ENCODE data around the gene GPX8. TPM values are rescaled to one million over a fixed set of nuclear protein-coding genes. Genes with fewer than 3 reads are reported as not detected.
A peak's percentile ranks its signal among the peaks of the same experiment; 100 is the strongest.

GPX8 gene
- total RNA-seq, 2 experiments from 2014 or later = not detected

DNA sequence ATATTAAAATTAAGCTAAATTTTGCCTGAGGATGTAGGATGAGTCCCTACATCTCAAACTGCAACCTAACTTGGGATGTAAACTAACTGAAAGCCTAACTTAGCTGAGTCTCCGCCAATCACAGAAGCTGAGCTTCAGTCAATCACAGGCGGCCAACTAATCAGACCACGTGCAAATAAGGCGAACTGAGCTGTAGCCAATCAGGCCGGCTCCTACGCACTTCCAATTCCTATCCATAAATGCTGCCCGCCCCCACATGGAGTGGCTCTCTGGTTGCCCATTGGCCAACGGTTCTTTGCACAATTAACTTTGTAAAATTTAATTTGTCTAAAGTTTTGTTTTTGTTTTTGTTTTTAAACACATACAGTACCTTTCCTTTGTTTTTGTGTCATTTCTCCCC lies 13.9 kb upstream of the GPX8 start:
- peaks cover 18% of the 10 kb centered on the region for H3K27me3 Mint-ChIP-seq (ENCODE audit: low read depth)
- no peak overlapping the region for H3K27ac Mint-ChIP-seq
- no peaks in the 10 kb centered on the region for H3K9me3 Mint-ChIP-seq (ENCODE audit: insufficient read depth)
- peaks cover 7% of the 10 kb centered on the region for H3K36me3 Mint-ChIP-seq (ENCODE audit: low read depth)
- no peak for ATAC-seq
- no peak for DNase-seq
- no peak overlapping the region for H3K4me3 Mint-ChIP-seq
- CTCF ChIA-PET = interaction anchor here (0.6 to 7.0 kb wide), 35 partner anchors 8 to 279 kb away, joined by 3 to 72 read pairs (median 5); partner anchors contain the start of genes GPX8, GZMA and GZMK
- H3K4me1 Mint-ChIP-seq (ENCODE audit: low read depth) = peaks cover 49% of the 10 kb centered on the region
- POLR2A ChIA-PET = interaction anchor here (0.6 to 0.9 kb wide), 2 partner anchors 45 to 202 kb away, joined by 3 read pairs; no protein-coding TSS in a partner anchor

DNA sequence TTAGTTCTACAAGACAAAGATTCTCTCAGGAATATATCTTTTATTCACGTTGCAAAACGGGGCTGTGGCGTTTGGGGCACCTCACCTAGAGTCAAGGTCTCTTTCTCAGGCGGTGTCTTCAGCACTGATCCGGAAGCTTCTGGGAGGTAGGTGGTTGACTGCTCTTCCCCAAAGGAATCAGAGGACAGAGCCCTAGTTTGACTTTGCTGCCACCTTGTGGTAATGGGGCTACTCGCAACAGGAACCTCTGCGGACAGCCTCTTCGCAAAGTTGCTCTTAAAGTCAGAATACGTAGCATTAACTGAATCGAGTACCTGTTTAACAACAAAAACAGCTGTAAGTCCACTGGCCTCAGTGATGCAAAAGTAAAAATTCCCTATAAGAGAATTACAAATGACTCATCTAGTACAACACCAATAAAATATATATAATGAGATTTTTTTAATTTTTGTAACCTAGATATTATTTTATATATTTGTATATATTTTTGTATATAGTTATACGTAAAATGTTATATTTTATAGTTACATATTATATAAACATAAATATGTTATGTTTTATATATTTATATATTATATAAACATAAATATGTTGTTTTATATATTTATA lies 13.3 kb upstream of the GPX8 start:
- Mint-ChIP-seq H3K27me3 (ENCODE audit: low read depth) (peaks cover 21% of the 10 kb centered on the region), H3K9me3 (ENCODE audit: insufficient read depth) (no peaks in the 10 kb centered on the region), H3K4me3 (peak overlapping the region; percentile 34), H3K4me1 (ENCODE audit: low read depth) (peaks cover 43% of the 10 kb centered on the region), H3K27ac (peak overlapping the region; percentile 67), H3K36me3 (ENCODE audit: low read depth) (peaks cover 6% of the 10 kb centered on the region)
- DNase-seq (peak; percentile 91), ATAC-seq (peak; percentile 82)
- ChIA-PET POLR2A (interaction anchor here (0.6 to 0.9 kb wide), 2 partner anchors 45 to 203 kb away, joined by 3 read pairs; no protein-coding TSS in a partner anchor), CTCF (interaction anchor here (0.6 to 7.0 kb wide), 39 partner anchors 8 to 279 kb away, joined by 3 to 72 read pairs (median 5); partner anchors contain the start of genes GPX8, GZMA and GZMK)

DNA sequence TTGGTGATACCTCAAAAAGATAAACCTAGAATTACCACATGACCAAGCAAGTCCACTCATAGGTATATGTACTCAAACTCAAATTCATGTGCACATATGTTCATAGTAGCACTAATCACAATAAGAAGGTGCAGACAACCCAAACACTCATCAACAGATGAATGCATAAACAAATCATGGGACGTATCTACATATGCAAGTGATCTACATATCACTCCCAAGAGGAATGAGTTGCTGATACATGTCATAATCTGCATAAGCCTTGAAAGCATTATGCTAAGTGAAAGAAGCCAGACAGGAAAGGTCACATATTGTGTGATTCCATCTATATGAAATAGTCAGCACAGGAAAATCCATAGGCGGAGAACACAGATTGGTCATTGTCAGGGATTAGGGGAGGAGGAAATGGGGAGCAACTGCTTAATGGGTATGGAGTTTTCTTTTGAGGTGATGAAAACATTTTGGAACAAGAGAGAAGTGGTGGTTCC lies 10.6 kb upstream of the GPX8 start:
- POLR2A ChIA-PET = no interaction called here
- peaks cover 21% of the 10 kb centered on the region for H3K4me1 Mint-ChIP-seq (ENCODE audit: low read depth)
- H3K4me3 Mint-ChIP-seq = no peak overlapping the region
- no peak overlapping the region for H3K27ac Mint-ChIP-seq
- peaks cover 6% of the 10 kb centered on the region for H3K36me3 Mint-ChIP-seq (ENCODE audit: low read depth)
- CTCF ChIA-PET = interaction anchor here (0.6 kb wide), 1 partner anchor 205 kb away, joined by 4 read pairs; no protein-coding TSS in a partner anchor
- ATAC-seq = no peak
- H3K9me3 Mint-ChIP-seq (ENCODE audit: insufficient read depth) = no peaks in the 10 kb centered on the region
- peaks cover 37% of the 10 kb centered on the region for H3K27me3 Mint-ChIP-seq (ENCODE audit: low read depth)
- DNase-seq = no peak

DNA sequence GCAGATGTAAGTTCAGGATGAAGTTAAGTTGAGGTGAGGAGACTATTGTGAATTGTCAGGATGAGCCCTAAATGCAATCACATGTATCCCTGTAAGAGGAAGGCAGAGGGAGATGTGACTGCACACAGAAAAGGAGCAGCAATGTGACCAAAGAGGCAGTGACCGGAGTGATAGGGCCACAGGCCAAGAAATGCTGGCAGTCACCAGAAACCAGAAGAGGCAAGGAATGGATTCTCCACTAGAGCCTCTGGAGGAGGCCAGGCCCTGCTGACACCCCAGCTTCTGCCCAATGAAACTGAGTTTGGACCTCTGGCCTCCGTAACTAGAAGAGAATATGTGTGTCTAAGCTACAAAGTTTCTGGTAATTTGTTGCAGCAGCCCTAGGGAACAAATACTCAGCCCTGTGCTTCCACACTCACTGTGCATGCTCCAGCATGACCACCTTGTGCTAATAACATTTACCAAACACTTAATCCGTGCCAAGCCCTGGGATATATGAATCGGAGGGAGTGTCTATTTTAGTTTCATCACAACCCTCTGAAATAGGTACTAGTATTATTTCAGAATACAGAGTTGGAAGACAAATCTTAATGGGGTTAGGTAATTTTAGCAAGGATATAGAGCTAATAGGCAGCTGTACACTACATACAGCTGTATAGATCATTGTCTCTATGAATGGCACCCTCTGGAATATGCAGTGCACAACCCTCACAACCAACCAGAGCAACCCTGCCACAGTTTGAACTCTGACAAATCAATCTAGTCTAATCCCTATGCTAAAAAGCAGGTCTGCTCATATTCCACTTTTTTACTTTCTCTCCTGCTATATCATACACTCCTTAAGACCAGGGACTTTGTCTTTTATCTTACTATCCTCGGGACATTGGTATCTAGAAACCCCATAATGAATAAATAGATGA lies 7.8 kb upstream of the GPX8 start:
- no peaks in the 10 kb centered on the region for H3K9me3 Mint-ChIP-seq (ENCODE audit: insufficient read depth)
- ATAC-seq = no peak
- H3K27ac Mint-ChIP-seq = no peak overlapping the region
- no peak overlapping the region for H3K4me3 Mint-ChIP-seq
- H3K36me3 Mint-ChIP-seq (ENCODE audit: low read depth) = no peaks in the 10 kb centered on the region
- H3K4me1 Mint-ChIP-seq (ENCODE audit: low read depth) = no peaks in the 10 kb centered on the region
- DNase-seq = no peak
- H3K27me3 Mint-ChIP-seq (ENCODE audit: low read depth) = peaks cover 42% of the 10 kb centered on the region
- CTCF ChIA-PET = interaction anchor here (1.4 to 5.1 kb wide), 4 partner anchors 8 to 246 kb away, joined by 3 to 28 read pairs (median 6); partner anchors contain the start of gene GPX8
- POLR2A ChIA-PET = no interaction called here

DNA sequence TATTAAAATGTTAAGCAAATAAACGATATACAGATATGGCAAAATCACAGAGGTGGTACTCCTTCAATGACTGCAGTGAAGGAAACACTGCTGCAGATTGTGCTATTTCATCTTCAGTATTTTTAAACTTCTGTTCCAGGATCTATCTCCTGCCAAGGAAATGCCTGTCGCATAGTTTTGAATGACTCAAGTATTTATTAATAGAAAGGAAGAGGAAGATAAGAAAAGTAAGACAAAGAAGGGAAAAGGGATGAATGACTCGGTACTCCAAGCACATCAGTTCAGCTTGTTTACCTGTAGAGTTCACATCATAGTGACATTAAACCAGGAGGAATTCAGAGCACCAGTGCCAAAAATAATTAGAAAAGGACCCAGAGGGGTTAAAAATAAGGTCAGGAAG lies 5.1 kb upstream of the GPX8 start:
- DNase-seq = no peak
- ChIA-PET CTCF (no interaction called here), POLR2A (no interaction called here)
- Mint-ChIP-seq H3K27me3 (ENCODE audit: low read depth) (peaks cover 49% of the 10 kb centered on the region), H3K4me3 (no peak overlapping the region), H3K27ac (no peak overlapping the region), H3K9me3 (ENCODE audit: insufficient read depth) (no peaks in the 10 kb centered on the region), H3K4me1 (ENCODE audit: low read depth) (peaks cover 1% of the 10 kb centered on the region), H3K36me3 (ENCODE audit: low read depth) (no peaks in the 10 kb centered on the region)
- ATAC-seq = no peak

DNA sequence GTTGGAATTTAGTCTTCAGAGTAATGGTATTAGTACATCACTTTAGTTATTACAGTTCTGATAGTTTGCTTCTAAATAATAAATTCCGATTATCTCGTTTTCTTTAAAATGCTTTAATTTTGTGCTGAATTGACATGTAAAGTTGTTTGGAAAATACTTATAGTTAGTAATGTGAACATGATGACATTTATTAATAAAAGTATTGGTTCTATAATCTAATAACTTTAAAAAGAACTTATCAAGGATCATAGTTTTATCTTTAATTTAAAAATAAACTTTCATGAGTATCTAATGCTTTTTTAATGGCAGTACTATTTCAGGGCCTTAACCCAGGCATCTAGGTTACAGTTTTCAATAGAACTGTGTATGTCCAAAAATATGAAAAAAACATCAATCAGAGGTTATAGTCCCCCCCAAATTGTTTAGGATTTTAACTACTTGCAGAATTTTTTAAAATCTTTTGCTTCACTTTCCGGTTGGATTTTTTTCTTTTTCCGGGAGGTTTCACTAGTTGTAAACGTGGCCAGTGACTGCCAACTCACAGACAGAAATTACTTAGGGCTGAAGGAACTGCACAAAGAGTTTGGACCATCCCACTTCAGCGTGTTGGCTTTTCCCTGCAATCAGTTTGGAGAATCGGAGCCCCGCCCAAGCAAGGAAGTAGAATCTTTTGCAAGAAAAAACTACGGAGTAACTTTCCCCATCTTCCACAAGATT lies 680 bp downstream of the GPX8 start:
- no peak for DNase-seq
- ChIA-PET POLR2A (no interaction called here), CTCF (interaction anchor here (0.8 to 4.7 kb wide), 46 partner anchors 9 to 671 kb away, joined by 3 to 171 read pairs (median 5); partner anchors contain the start of genes CDC20B and SNX18)
- Mint-ChIP-seq H3K4me1 (ENCODE audit: low read depth) (peaks cover 4% of the 10 kb centered on the region), H3K27ac (no peak overlapping the region), H3K36me3 (ENCODE audit: low read depth) (no peaks in the 10 kb centered on the region), H3K9me3 (ENCODE audit: insufficient read depth) (no peaks in the 10 kb centered on the region), H3K27me3 (ENCODE audit: low read depth) (peaks cover 47% of the 10 kb centered on the region), H3K4me3 (no peak overlapping the region)
- no peak for ATAC-seq

DNA sequence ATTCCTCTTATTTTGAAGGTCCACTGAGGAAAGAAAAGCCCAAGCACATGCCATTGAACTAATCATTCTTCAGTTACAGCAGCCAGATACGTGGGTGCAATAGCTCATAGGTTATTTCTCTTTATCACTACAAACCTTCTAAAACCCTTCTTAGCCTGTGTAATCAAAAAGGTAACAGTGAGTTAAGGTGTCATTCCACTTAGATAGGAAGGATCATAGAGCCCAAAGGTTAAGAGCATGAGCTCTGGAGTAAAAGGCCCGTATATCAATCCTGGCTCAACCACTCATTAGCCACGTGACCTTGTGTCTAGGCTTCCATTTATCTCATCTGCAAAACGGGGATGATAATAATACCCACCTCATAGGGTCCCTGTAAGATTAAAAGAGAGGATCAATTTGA lies 2.7 kb downstream of the GPX8 start:
- POLR2A ChIA-PET = no interaction called here
- peaks cover 60% of the 10 kb centered on the region for H3K27me3 Mint-ChIP-seq (ENCODE audit: low read depth)

DNA sequence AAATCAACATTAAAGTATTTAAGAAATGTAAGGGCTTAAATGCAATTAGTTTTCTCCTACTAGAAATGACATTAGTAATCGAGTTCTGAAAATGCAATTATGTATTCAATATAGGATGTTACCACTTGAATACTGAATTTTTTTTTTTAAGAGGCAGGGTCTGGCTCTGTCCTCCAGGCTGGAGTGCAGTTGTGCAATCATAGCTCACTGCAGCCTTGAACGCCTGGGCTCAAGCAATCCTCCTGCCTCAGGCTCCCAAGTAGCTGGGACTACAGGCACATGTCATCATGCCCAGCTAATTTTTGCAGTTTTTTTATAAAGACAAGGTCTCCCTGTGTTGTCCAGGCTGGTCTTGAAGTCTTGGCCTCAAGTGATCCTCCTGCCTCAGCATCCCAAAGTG lies 11.5 kb downstream of the GPX8 start:
- H3K27me3 Mint-ChIP-seq (ENCODE audit: low read depth) = peaks cover 55% of the 10 kb centered on the region
- ATAC-seq = no peak
- POLR2A ChIA-PET = no interaction called here
- no peak for DNase-seq
- H3K27ac Mint-ChIP-seq = no peak overlapping the region
- peaks cover 34% of the 10 kb centered on the region for H3K4me1 Mint-ChIP-seq (ENCODE audit: low read depth)
- H3K4me3 Mint-ChIP-seq = no peak overlapping the region
- no peaks in the 10 kb centered on the region for H3K9me3 Mint-ChIP-seq (ENCODE audit: insufficient read depth)
- H3K36me3 Mint-ChIP-seq (ENCODE audit: low read depth) = no peaks in the 10 kb centered on the region
- CTCF ChIA-PET = interaction anchor here (0.8 to 4.9 kb wide), 23 partner anchors 10 to 520 kb away, joined by 3 to 35 read pairs (median 4); partner anchors contain the start of genes CCNO, DHX29, GPX8 and MTREX

More for the DNA sequence above, 2.7 kb downstream of the GPX8 start:
- Mint-ChIP-seq H3K4me1 (ENCODE audit: low read depth) (peaks cover 4% of the 10 kb centered on the region), H3K27ac (no peak overlapping the region), H3K36me3 (ENCODE audit: low read depth) (no peaks in the 10 kb centered on the region), H3K9me3 (ENCODE audit: insufficient read depth) (no peaks in the 10 kb centered on the region), H3K4me3 (no peak overlapping the region)
- no peak for DNase-seq
- no peak for ATAC-seq
- CTCF ChIA-PET = interaction anchor here (0.6 to 3.1 kb wide), 9 partner anchors 9 to 311 kb away, joined by 3 to 22 read pairs (median 6); no protein-coding TSS in a partner anchor

DNA sequence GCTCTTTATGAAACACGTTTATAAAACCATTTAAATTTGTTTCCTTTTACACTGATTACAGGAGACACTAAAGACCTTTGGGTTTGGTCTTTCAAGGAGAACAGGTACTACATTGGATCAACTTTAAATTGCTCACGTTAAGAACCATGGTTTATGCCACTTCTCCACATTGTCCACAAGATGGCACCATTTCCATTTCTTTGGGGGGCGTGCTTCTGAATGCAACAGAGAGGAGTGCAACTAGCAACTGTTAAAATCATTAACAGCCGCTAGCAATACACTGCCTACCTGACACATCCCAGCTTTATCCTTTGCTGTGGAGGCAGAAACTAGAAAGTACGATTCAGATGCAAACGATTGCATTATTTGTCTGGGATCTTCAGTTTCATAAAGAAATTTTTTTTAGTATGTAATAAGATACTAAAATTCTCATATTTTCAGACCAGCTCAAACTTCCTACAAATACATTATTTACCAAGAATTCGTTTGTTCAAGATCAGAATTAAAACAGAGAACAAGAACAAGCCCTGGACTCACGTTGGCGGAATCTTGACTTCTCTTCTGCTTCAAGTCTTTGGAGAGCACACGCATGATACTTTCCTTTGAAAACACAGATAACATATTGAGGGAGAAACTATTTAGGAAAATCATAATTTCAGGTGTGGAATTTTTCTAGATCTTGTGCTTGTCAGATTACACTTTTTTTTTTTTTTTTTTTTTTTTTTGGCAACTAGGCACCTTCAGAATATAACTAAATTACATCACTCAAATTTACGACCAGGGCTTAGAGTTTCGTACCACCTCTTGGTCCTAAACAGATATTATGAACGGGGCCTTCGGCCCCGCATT lies 12.3 kb downstream of the GPX8 start:
- ChIA-PET CTCF (interaction anchor here (0.6 to 4.9 kb wide), 36 partner anchors 9 to 526 kb away, joined by 3 to 35 read pairs (median 3); partner anchors contain the start of genes CCNO, DHX29, GPX8 and MTREX), POLR2A (no interaction called here)
- Mint-ChIP-seq H3K36me3 (ENCODE audit: low read depth) (no peaks in the 10 kb centered on the region), H3K4me3 (peak overlapping the region; percentile 83), H3K27ac (no peak overlapping the region), H3K9me3 (ENCODE audit: insufficient read depth) (no peaks in the 10 kb centered on the region), H3K27me3 (ENCODE audit: low read depth) (peaks cover 57% of the 10 kb centered on the region), H3K4me1 (ENCODE audit: low read depth) (peaks cover 40% of the 10 kb centered on the region)
- DNase-seq = peak; percentile 82
- ATAC-seq = peak; percentile 53

DNA sequence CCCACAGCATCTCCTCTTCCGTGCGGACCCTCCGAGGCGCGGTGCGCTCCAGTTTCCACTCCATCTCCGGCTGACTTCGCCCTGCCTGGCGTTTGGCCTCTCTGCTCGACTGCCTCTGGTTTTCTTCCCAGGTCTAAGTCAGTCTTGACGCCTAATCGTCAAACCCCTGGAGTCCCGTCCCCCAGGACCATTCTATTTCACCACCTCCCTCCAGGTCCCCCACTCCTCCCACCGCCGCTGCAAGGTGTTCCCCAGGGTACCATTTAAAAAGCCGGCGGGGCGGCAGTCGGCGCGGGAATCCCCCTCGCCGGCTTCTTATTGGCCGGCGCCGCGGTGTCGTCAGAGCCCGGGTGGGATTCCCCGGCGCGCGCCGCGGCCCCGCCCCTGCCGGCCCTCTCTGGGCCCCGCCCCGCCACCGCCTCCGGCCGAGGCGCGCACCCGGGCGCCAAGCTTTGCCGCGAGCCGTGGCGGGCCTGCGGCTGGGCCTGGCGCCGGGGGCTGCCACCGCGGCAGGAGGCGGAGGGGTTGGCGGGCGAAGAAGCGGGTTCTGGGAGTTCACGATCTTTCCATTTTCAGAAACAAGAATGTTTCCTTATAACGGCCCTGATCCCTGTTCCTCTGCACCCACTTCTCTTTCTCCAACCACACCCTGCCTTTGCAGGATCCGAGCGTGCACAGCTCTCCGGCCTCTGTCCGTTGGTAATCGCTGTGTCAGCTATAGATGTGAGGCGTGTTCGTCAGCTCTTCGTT lies 13.1 kb downstream of the GPX8 start, which contains the start of gene CDC20B:
TSS of gene CDC20B (minus strand) at position 241 of the 750 bp plus-strand sequence. CDS start at position 64, 177 bp downstream.
- Mint-ChIP-seq H3K4me3 (peak within 1 kb of the TSS; percentile 83), H3K36me3 (ENCODE audit: low read depth) (no peaks in the 10 kb centered on the region), H3K27ac (peak within 1 kb of the TSS; percentile 58), H3K9me3 (ENCODE audit: insufficient read depth) (no peaks in the 10 kb centered on the region), H3K4me1 (ENCODE audit: low read depth) (peaks cover 40% of the 10 kb centered on the region), H3K27me3 (ENCODE audit: low read depth) (peaks cover 54% of the 10 kb centered on the region)
- DNase-seq = peak; percentile 76
- POLR2A ChIA-PET = no interaction called here
- ATAC-seq = peak; percentile 89
- CTCF ChIA-PET = interaction anchor here (0.6 to 4.9 kb wide), 15 partner anchors 13 to 519 kb away, joined by 3 to 35 read pairs (median 4); partner anchors contain the start of genes DHX29, GPX8 and MTREX

Data from activated CD8-positive, alpha-beta T cell treated with anti-CD3 and anti-CD28 coated beads, Interleukin-2, amount 10 ng/mL, durations not matched to agents 7 days and 5 days (primary cell).